ENCODE data around the gene TMEM231.

- TF ChIP-seq, protein P1, sequence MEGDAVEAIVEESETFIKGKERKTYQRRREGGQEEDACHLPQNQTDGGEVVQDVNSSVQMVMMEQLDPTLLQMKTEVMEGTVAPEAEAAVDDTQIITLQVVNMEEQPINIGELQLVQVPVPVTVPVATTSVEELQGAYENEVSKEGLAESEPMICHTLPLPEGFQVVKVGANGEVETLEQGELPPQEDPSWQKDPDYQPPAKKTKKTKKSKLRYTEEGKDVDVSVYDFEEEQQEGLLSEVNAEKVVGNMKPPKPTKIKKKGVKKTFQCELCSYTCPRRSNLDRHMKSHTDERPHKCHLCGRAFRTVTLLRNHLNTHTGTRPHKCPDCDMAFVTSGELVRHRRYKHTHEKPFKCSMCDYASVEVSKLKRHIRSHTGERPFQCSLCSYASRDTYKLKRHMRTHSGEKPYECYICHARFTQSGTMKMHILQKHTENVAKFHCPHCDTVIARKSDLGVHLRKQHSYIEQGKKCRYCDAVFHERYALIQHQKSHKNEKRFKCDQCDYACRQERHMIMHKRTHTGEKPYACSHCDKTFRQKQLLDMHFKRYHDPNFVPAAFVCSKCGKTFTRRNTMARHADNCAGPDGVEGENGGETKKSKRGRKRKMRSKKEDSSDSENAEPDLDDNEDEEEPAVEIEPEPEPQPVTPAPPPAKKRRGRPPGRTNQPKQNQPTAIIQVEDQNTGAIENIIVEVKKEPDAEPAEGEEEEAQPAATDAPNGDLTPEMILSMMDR (IDR thresholded peaks at IDR 0.05 in 8 of 11, conservative IDR thresholded peaks at IDR 0.05 in 3 of 11), result no peak
- no peak for TF ChIP-seq POLR2A (IDR thresholded peaks at IDR 0.05)
Observed at GRCh38 chr16:75537776-75538175, 18.3 kb downstream of the TMEM231 start.

Data from spleen (tissue), 7 donors.